ENCODE results near the gene MMS19. TPM values are rescaled to one million over a fixed set of nuclear protein-coding genes. Genes with fewer than 3 reads are reported as not detected.

Gene MMS19
- total RNA-seq, 3 donors from 2014 or later: 45.7 to 48.5 (median 47.0) TPM

- Histone ChIP-seq H3K4me1 (ENCODE audit: low read depth) (no peaks in the 10 kb centered on the region), H3K36me3 (ENCODE audit: low read depth) (no peaks in the 10 kb centered on the region), H3K4me3 (no peak overlapping the region), H3K9me3 (no peaks in the 10 kb centered on the region)
- DNase-seq: no peak
- intact Hi-C loops (cut with DNase I, micrococcal nuclease): no loop called here
- no peak for TF ChIP-seq CTCF (IDR thresholded peaks at IDR 0.05)
- ATAC-seq: no peak
Measured at GRCh38 chr10:97511711-97512440, 13.7 kb upstream of the MMS19 start.

GRCh38 chr10:97510686-97511085 is 12.5 kb upstream of the MMS19 start:
- H3K36me3 ChIP-seq (ENCODE audit: low read depth): no peaks in the 10 kb centered on the region
- intact Hi-C loops (cut with DNase I, micrococcal nuclease): no loop called here
- no peaks in the 10 kb centered on the region for H3K9me3 ChIP-seq
- DNase-seq (no peak), ATAC-seq (no peak)
- H3K4me3 ChIP-seq: no peak overlapping the region
- no peaks in the 10 kb centered on the region for H3K4me1 ChIP-seq (ENCODE audit: low read depth)
- no peak for TF ChIP-seq CTCF (IDR thresholded peaks at IDR 0.05)

- no peak overlapping the region for H3K4me3 ChIP-seq
- intact Hi-C loops (cut with DNase I, micrococcal nuclease): no loop called here
- H3K4me1 ChIP-seq (ENCODE audit: low read depth): no peaks in the 10 kb centered on the region
- TF ChIP-seq CTCF (IDR thresholded peaks at IDR 0.05): no peak
- ATAC-seq: no peak
- H3K9me3 ChIP-seq: no peaks in the 10 kb centered on the region
- H3K36me3 ChIP-seq (ENCODE audit: low read depth): no peaks in the 10 kb centered on the region
- DNase-seq: no peak
Measured at GRCh38 chr10:97509120-97509680, 11.0 kb upstream of the MMS19 start.

GRCh38 chr10:97508342-97508741 is 10.1 kb upstream of the MMS19 start:
- no peak overlapping the region for H3K4me3 ChIP-seq
- no peaks in the 10 kb centered on the region for H3K36me3 ChIP-seq (ENCODE audit: low read depth)
- intact Hi-C loops (cut with DNase I, micrococcal nuclease): no loop called here
- no peaks in the 10 kb centered on the region for H3K4me1 ChIP-seq (ENCODE audit: low read depth)
- H3K9me3 ChIP-seq: no peaks in the 10 kb centered on the region
- DNase-seq: no peak
- TF ChIP-seq CTCF (IDR thresholded peaks at IDR 0.05): no peak
- no peak for ATAC-seq

- TF ChIP-seq CTCF (IDR thresholded peaks at IDR 0.05): no peak
- Histone ChIP-seq H3K9me3 (no peaks in the 10 kb centered on the region), H3K4me1 (ENCODE audit: low read depth) (no peaks in the 10 kb centered on the region), H3K4me3 (no peak overlapping the region), H3K36me3 (ENCODE audit: low read depth) (no peaks in the 10 kb centered on the region)
- intact Hi-C loops (cut with DNase I, micrococcal nuclease): no loop called here
- ATAC-seq (no peak), DNase-seq (no peak)
Measured at GRCh38 chr10:97506199-97506991, 8.2 kb upstream of the MMS19 start.

Data from mucosa of descending colon (tissue), 3 donors.